ENCODE measurements around the gene GPR15.
A peak's percentile ranks its signal among the peaks of the same experiment; 100 is the strongest.

Gene GPR15

GRCh38 chr3:98531622-98532274, at the start of gene GPR15:
Gene GPR15 (plus strand): TSS chr3:98531978. CDS start chr3:98532034, 56 bp downstream.
- DNase-seq: no peak

GRCh38 chr3:98482717-98483482, 48.9 kb upstream of the GPR15 start:
- DNase-seq: peak; percentile 3

GRCh38 chr3:98483626-98484025, 48.2 kb upstream of the GPR15 start:
- no peak for DNase-seq

GRCh38 chr3:98497381-98497780, 34.4 kb upstream of the GPR15 start, which contains the start of gene OR5K2:
Gene OR5K2 (plus strand): TSS chr3:98497681. CDS start chr3:98497681, 0 bp downstream.
- DNase-seq: no peak

- DNase-seq: no peak
Measured at GRCh38 chr3:98500019-98500418, 31.8 kb upstream of the GPR15 start.

GRCh38 chr3:98501270-98501669, 30.5 kb upstream of the GPR15 start:
- no peak for DNase-seq

- DNase-seq: no peak
Measured at GRCh38 chr3:98501863-98502576, 29.8 kb upstream of the GPR15 start.

GRCh38 chr3:98504539-98504938, 27.2 kb upstream of the GPR15 start:
- DNase-seq: no peak

GRCh38 chr3:98508582-98508981, 23.2 kb upstream of the GPR15 start:
- DNase-seq: no peak

GRCh38 chr3:98512576-98512975, 19.2 kb upstream of the GPR15 start:
- DNase-seq: no peak

- peak; percentile 58 for DNase-seq
Measured at GRCh38 chr3:98513091-98513511, 18.7 kb upstream of the GPR15 start.

- no peak for DNase-seq
Measured at GRCh38 chr3:98513736-98514135, 18.0 kb upstream of the GPR15 start.

GRCh38 chr3:98514948-98515347, 16.8 kb upstream of the GPR15 start:
- peak; percentile 13 for DNase-seq

- DNase-seq: no peak
Measured at GRCh38 chr3:98518816-98519215, 13.0 kb upstream of the GPR15 start.

- DNase-seq: no peak
Measured at GRCh38 chr3:98519351-98519750, 12.4 kb upstream of the GPR15 start.

- DNase-seq: peak; percentile 72
Measured at GRCh38 chr3:98521897-98522543, 9.8 kb upstream of the GPR15 start.

GRCh38 chr3:98522544-98523281, 9.1 kb upstream of the GPR15 start, which contains the start of gene CLDND1:
Gene CLDND1 (minus strand): TSS chr3:98522902. CDS start chr3:98521424, 1,478 bp downstream.
- DNase-seq: peak; percentile 98

GRCh38 chr3:98525494-98525893, 6.3 kb upstream of the GPR15 start:
- DNase-seq: peak; percentile 10

- no peak for DNase-seq
Measured at GRCh38 chr3:98528474-98529346, 3.1 kb upstream of the GPR15 start.

- DNase-seq: no peak
Measured at GRCh38 chr3:98529856-98530459, 1.8 kb upstream of the GPR15 start.

GRCh38 chr3:98530676-98531075, 1.1 kb upstream of the GPR15 start:
- no peak for DNase-seq

Measured in hematopoietic multipotent progenitor cell treated with erythropoietin and hydrocortisone succinate and interleukin-3 and kit ligand, for 4 days (in vitro differentiated cells).